ENCODE results near the gene PLXDC1. TPM values are rescaled to one million over a fixed set of nuclear protein-coding genes. Genes with fewer than 3 reads are reported as not detected.

Gene PLXDC1
- total and polyA plus RNA-seq, 4 donors, result 1.7 to 39.1 (median 4.8) TPM

DNA sequence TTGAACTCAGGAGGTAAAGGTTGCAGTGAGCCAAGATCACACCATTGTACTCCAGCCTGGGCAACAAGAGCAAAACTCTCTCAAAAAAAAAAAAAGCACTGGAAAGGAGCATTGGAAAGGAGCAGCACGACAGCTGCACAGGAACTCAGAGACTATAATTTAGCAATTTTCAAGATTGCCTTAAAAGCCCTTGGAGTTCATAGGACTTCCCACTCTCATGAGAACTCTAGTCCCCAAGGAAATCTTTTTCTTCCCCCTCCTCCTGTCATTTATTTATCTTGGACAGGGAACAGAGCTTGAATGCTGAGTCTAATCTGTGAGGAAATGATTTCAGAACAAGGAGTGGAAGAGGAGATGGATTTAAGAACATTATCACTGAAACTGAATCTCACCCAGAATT lies 69.0 kb downstream of the PLXDC1 start:
- H3K27ac ChIP-seq (ENCODE audit: low read depth in 1 of 2, low read length in 2 of 2), result no peak overlapping the region
- no peaks in the 10 kb centered on the region for H3K36me3 ChIP-seq (ENCODE audit: control insufficient read depth in 1 of 2, insufficient read depth in 2 of 2, low read length in 1 of 2)
- no peaks in the 10 kb centered on the region for H3K9me3 ChIP-seq (ENCODE audit: control insufficient read depth, low read length)
- DNase-seq, result no peak
- no peaks in the 10 kb centered on the region for H3K4me1 ChIP-seq (ENCODE audit: control insufficient read depth in 1 of 2, insufficient read depth in 2 of 2, low read length in 2 of 2)
- ATAC-seq (ENCODE audit: low FRiP score), result peak; percentile 7
- H3K27me3 ChIP-seq (ENCODE audit: control insufficient read depth in 1 of 2, insufficient read depth in 2 of 2, low read length in 1 of 2), result no peaks in the 10 kb centered on the region
- no peak overlapping the region for H3K4me3 ChIP-seq (ENCODE audit: low read length in 2 of 2)
- WGBS, 2 donors, result 0 to 4% methylated on average over 1 of the region's 1 CpG
- intact Hi-C loops (cut with DNase I), result no loop called here

DNA sequence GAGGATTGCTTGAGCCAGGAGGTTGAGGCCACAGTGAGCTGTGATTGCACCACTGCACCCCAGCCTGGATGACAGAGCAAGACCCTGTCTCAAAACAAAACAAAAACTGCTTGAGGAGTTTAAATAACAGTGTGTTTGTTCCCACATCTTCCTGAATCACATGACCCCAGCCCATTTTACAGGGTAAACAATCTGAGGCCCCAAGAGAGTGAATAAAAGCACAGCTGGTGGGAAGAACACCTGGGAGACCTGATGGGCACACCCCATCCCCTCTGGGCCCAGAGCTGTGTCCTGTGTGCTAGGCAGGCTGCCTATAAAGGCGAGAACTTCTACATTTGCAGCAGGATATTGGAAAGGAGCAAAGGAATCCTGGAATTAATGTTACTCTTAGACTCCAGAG lies 69.6 kb downstream of the PLXDC1 start:
- no peaks in the 10 kb centered on the region for H3K4me1 ChIP-seq (ENCODE audit: control insufficient read depth in 1 of 2, insufficient read depth in 2 of 2, low read length in 2 of 2)

DNA sequence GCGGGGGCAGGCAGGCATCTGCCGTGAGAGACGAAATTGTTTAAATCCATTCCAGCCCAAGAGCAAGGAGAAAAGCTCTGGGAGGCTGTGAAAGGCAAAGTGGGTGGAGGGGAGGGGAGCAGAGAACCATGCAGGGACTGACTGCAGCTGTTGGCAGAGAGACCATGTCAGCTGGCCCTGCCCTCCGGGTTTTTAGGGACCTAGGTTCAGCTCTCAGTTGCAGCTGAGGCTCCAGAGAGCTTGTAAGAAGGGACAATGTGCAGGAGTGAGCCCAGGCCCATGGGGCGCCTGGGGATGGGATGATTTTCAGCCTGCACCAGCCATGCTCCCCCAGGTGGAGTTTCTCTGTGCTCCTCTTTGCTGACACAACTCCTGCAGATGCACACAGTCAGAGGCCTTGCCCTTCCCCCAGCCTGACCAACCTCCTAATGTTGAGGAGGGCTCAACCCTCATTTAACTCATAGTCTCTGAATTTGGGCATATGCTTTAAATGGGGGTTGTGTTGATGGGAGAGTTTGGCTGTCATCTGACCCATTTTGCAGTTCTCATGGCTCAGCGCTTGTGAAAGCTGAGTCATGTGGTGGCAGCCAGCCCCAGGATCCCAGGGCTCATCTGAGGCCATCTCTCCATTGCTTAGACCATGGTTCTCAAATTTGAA lies 70.9 kb downstream of the PLXDC1 start:
- intact Hi-C loops (cut with DNase I), result no loop called here
- no peaks in the 10 kb centered on the region for H3K36me3 ChIP-seq (ENCODE audit: control insufficient read depth in 1 of 2, insufficient read depth in 2 of 2, low read length in 1 of 2)
- H3K4me3 ChIP-seq (ENCODE audit: low read length in 2 of 2), result no peak overlapping the region
- no peaks in the 10 kb centered on the region for H3K27me3 ChIP-seq (ENCODE audit: control insufficient read depth in 1 of 2, insufficient read depth in 2 of 2, low read length in 1 of 2)
- 45 to 56% methylated on average over 6 of the region's 6 CpGs for WGBS, 2 donors
- ATAC-seq (ENCODE audit: low FRiP score) (no peak), DNase-seq (peak in 1 of 2 donors; percentile 64)
- no peaks in the 10 kb centered on the region for H3K9me3 ChIP-seq (ENCODE audit: control insufficient read depth, low read length)
- no peak overlapping the region for H3K27ac ChIP-seq (ENCODE audit: low read depth in 1 of 2, low read length in 2 of 2)
- H3K4me1 ChIP-seq (ENCODE audit: control insufficient read depth in 1 of 2, insufficient read depth in 2 of 2, low read length in 2 of 2), result no peaks in the 10 kb centered on the region

More for the DNA sequence above, 69.6 kb downstream of the PLXDC1 start:
- intact Hi-C loops (cut with DNase I), result no loop called here
- H3K9me3 ChIP-seq (ENCODE audit: control insufficient read depth, low read length), result no peaks in the 10 kb centered on the region
- DNase-seq (no peak), ATAC-seq (ENCODE audit: low FRiP score) (no peak)
- WGBS, 2 donors, result 92 to 93% methylated on average over 1 of the region's 1 CpG
- no peaks in the 10 kb centered on the region for H3K36me3 ChIP-seq (ENCODE audit: control insufficient read depth in 1 of 2, insufficient read depth in 2 of 2, low read length in 1 of 2)
- H3K27me3 ChIP-seq (ENCODE audit: control insufficient read depth in 1 of 2, insufficient read depth in 2 of 2, low read length in 1 of 2), result no peaks in the 10 kb centered on the region
- no peak overlapping the region for H3K27ac ChIP-seq (ENCODE audit: low read depth in 1 of 2, low read length in 2 of 2)
- H3K4me3 ChIP-seq (ENCODE audit: low read length in 2 of 2), result no peak overlapping the region

DNA sequence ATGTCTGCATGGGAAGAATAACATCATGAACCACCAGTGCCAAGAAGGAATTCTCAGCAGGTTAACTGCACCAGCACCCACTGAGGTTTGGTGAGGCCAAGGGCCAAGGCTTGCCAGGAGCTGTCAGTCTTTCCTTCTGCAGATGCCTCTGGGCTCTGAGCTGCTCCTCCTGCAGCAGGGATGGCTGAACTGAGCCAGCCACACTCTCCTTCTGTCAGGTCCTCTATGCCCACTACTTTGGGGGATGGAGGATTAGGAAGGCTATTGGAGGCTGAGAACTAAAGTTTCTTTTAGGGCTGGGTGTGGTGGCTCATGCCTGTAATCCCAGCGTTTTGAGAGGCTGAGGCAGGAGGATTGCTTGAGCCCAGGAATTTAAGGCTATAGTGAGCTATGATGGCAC lies 71.6 kb downstream of the PLXDC1 start:
- Histone ChIP-seq H3K9me3 (ENCODE audit: control insufficient read depth, low read length) (no peaks in the 10 kb centered on the region), H3K36me3 (ENCODE audit: control insufficient read depth in 1 of 2, insufficient read depth in 2 of 2, low read length in 1 of 2) (no peaks in the 10 kb centered on the region), H3K4me1 (ENCODE audit: control insufficient read depth in 1 of 2, insufficient read depth in 2 of 2, low read length in 2 of 2) (no peaks in the 10 kb centered on the region), H3K27ac (ENCODE audit: low read depth in 1 of 2, low read length in 2 of 2) (no peak overlapping the region), H3K27me3 (ENCODE audit: control insufficient read depth in 1 of 2, insufficient read depth in 2 of 2, low read length in 1 of 2) (no peaks in the 10 kb centered on the region), H3K4me3 (ENCODE audit: low read length in 2 of 2) (no peak overlapping the region)
- WGBS, 2 donors, result 67 to 77% methylated on average over 1 of the region's 1 CpG
- ATAC-seq (ENCODE audit: low FRiP score) (no peak), DNase-seq (no peak)
- intact Hi-C loops (cut with DNase I), result no loop called here

DNA sequence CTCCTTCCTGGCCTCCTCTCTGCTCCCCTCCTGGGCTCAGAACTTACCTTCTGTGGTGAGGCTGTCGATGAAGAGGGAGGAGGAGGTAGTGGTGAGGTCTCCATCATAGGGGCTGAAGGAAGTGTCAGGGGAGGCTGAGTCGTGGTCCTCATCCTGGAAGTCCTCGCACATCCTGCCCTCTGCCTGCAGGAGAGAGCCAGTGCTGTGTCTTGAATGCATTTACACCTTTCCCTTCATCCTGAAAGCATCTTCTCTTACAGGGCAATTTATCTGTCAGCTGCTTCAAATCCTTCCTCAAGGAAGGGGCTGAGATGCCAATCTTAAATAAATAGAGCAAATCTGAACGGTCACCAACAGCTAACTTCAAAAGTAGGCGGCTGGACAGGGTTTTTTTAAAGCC lies 73.6 kb downstream of the PLXDC1 start:
- no peaks in the 10 kb centered on the region for H3K27me3 ChIP-seq (ENCODE audit: control insufficient read depth in 1 of 2, insufficient read depth in 2 of 2, low read length in 1 of 2)
- no peak overlapping the region for H3K4me3 ChIP-seq (ENCODE audit: low read length in 2 of 2)
- intact Hi-C loops (cut with DNase I), result no loop called here
- DNase-seq, result no peak
- H3K9me3 ChIP-seq (ENCODE audit: control insufficient read depth, low read length), result no peaks in the 10 kb centered on the region
- WGBS, 2 donors, result 78 to 83% methylated on average over 5 of the region's 5 CpGs
- no peak overlapping the region for H3K27ac ChIP-seq (ENCODE audit: low read depth in 1 of 2, low read length in 2 of 2)
- no peaks in the 10 kb centered on the region for H3K36me3 ChIP-seq (ENCODE audit: control insufficient read depth in 1 of 2, insufficient read depth in 2 of 2, low read length in 1 of 2)
- no peaks in the 10 kb centered on the region for H3K4me1 ChIP-seq (ENCODE audit: control insufficient read depth in 1 of 2, insufficient read depth in 2 of 2, low read length in 2 of 2)
- no peak for ATAC-seq (ENCODE audit: low FRiP score)

DNA sequence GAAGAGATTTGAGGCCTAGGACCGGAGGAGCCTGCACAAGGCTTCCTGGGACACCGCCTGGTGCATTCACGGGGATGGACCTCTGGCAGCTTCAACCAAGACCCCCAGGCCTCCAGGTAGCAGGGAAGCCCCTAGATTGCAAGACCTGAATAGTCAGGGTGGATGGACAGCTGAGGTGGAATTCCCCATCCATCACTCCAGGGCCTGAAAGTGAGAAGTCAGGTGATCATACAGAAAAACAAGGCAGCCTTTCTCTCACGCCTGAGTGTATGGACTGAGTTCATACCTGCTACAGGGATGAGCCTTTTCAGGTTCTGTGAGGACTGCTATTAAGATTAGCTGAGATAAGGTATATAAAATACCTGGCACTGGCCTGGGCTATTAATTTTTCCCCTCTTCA lies 74.2 kb downstream of the PLXDC1 start:
- no peak for ATAC-seq (ENCODE audit: low FRiP score)
- Histone ChIP-seq H3K9me3 (ENCODE audit: control insufficient read depth, low read length) (no peaks in the 10 kb centered on the region), H3K4me3 (ENCODE audit: low read length in 2 of 2) (no peak overlapping the region), H3K27ac (ENCODE audit: low read depth in 1 of 2, low read length in 2 of 2) (no peak overlapping the region), H3K36me3 (ENCODE audit: control insufficient read depth in 1 of 2, insufficient read depth in 2 of 2, low read length in 1 of 2) (no peaks in the 10 kb centered on the region), H3K4me1 (ENCODE audit: control insufficient read depth in 1 of 2, insufficient read depth in 2 of 2, low read length in 2 of 2) (no peaks in the 10 kb centered on the region), H3K27me3 (ENCODE audit: control insufficient read depth in 1 of 2, insufficient read depth in 2 of 2, low read length in 1 of 2) (no peaks in the 10 kb centered on the region)
- no peak for DNase-seq
- 94 to 95% methylated on average over 4 of the region's 4 CpGs for WGBS, 2 donors
- intact Hi-C loops (cut with DNase I), result no loop called here

DNA sequence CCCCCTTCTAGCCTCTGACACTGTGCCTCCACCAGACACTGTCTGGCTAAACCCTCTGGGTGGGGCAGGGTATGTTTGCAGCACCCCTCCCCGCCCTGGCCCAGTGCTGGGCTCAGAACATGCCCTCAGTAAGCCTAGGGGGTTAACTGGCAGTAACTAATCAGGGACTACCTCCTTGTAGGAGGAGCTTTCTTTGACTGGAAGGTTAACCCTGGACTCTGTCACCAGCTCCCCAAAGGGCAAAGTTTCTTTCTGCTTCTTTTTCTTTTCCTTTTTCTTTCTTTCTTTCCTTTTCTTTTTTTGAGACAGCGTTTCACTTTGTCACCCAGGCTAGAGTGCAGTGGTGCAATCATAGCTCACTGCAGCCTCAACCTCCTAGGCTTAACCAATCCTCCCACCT lies 76.8 kb downstream of the PLXDC1 start:
- no peak for ATAC-seq (ENCODE audit: low FRiP score)
- DNase-seq, result no peak
- Histone ChIP-seq H3K4me3 (ENCODE audit: low read length in 2 of 2) (no peak overlapping the region), H3K9me3 (ENCODE audit: control insufficient read depth, low read length) (no peaks in the 10 kb centered on the region), H3K36me3 (ENCODE audit: control insufficient read depth in 1 of 2, insufficient read depth in 2 of 2, low read length in 1 of 2) (no peaks in the 10 kb centered on the region), H3K27me3 (ENCODE audit: control insufficient read depth in 1 of 2, insufficient read depth in 2 of 2, low read length in 1 of 2) (no peaks in the 10 kb centered on the region), H3K4me1 (ENCODE audit: control insufficient read depth in 1 of 2, insufficient read depth in 2 of 2, low read length in 2 of 2) (no peaks in the 10 kb centered on the region), H3K27ac (ENCODE audit: low read depth in 1 of 2, low read length in 2 of 2) (no peak overlapping the region)
- intact Hi-C loops (cut with DNase I), result no loop called here
- WGBS, 2 donors, result 86 to 97% methylated on average over 2 of the region's 2 CpGs

DNA sequence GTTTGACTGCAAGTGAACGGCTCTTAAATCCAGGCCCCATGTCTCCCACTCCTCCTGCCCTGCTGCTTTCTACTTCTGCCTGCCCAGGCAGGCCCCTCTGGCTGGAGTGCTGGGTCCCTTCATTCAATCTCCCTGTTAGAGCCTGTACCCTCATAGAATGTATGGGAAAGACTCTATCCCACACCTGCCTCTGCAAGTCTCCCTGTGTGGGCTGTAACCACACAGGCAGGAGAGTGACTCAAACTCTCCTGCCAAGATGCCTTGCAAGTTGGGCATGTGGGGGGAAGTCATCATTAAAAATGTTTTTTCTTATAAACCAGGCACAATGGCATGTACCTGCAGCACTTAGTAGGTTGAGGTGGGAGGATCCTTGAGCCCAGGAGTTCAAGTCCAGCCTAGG lies 77.5 kb downstream of the PLXDC1 start:
- no peak overlapping the region for H3K4me3 ChIP-seq (ENCODE audit: low read length in 2 of 2)
- no peaks in the 10 kb centered on the region for H3K9me3 ChIP-seq (ENCODE audit: control insufficient read depth, low read length)
- 89 to 91% methylated on average over 1 of the region's 1 CpG for WGBS, 2 donors
- intact Hi-C loops (cut with DNase I), result no loop called here
- DNase-seq, result no peak
- ATAC-seq (ENCODE audit: low FRiP score), result no peak
- no peaks in the 10 kb centered on the region for H3K4me1 ChIP-seq (ENCODE audit: control insufficient read depth in 1 of 2, insufficient read depth in 2 of 2, low read length in 2 of 2)
- no peak overlapping the region for H3K27ac ChIP-seq (ENCODE audit: low read depth in 1 of 2, low read length in 2 of 2)
- no peaks in the 10 kb centered on the region for H3K27me3 ChIP-seq (ENCODE audit: control insufficient read depth in 1 of 2, insufficient read depth in 2 of 2, low read length in 1 of 2)
- H3K36me3 ChIP-seq (ENCODE audit: control insufficient read depth in 1 of 2, insufficient read depth in 2 of 2, low read length in 1 of 2), result no peaks in the 10 kb centered on the region

DNA sequence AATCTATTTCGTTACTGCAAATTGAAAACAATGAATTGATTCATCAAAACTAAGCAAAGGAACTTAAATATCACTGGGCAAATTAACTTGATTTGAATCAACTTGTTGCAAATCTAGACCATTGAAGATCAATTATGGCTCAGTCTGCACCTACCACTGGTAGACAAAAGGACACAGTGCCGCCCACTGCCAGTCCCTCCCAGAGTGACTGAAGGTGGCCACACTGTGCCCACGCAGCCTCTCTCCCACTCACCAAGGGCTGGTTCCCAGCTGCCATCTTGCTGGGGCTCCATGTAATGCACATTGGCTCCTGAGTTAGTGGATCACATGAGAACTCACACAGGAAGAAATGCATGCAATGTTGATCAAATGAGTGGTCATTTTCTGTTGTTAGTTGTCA lies 78.1 kb downstream of the PLXDC1 start:
- H3K9me3 ChIP-seq (ENCODE audit: control insufficient read depth, low read length), result no peaks in the 10 kb centered on the region
- ATAC-seq (ENCODE audit: low FRiP score) (no peak), DNase-seq (no peak)
- H3K4me1 ChIP-seq (ENCODE audit: control insufficient read depth in 1 of 2, insufficient read depth in 2 of 2, low read length in 2 of 2), result no peaks in the 10 kb centered on the region
- no peak overlapping the region for H3K27ac ChIP-seq (ENCODE audit: low read depth in 1 of 2, low read length in 2 of 2)
- intact Hi-C loops (cut with DNase I), result no loop called here
- H3K36me3 ChIP-seq (ENCODE audit: control insufficient read depth in 1 of 2, insufficient read depth in 2 of 2, low read length in 1 of 2), result no peaks in the 10 kb centered on the region
- 95 to 97% methylated on average over 3 of the region's 3 CpGs for WGBS, 2 donors
- no peak overlapping the region for H3K4me3 ChIP-seq (ENCODE audit: low read length in 2 of 2)
- no peaks in the 10 kb centered on the region for H3K27me3 ChIP-seq (ENCODE audit: control insufficient read depth in 1 of 2, insufficient read depth in 2 of 2, low read length in 1 of 2)

Measured in aorta (tissue), 5 donors.